ENCODE results near the gene BSN.

Gene BSN

GRCh38 chr3:49607796-49608195 lies 53.5 kb downstream of the BSN start:
- Histone ChIP-seq H3K4me2 (ENCODE audit: low read depth, low read length, poor library complexity, severe bottlenecking) (no peak overlapping the region), H4K20me1 (ENCODE audit: low read depth, low read length) (no peaks in the 10 kb centered on the region), H3K9me2 (replicated peaks; ENCODE audit: insufficient read depth, low read length) (no peaks in the 10 kb centered on the region), H3K9ac (ENCODE audit: low read length) (no peak overlapping the region), H3K4me3 (ENCODE audit: insufficient read depth, low read length, poor library complexity, severe bottlenecking) (no peak overlapping the region), H2AFZ (ENCODE audit: low read depth, low read length, severe bottlenecking) (no peak overlapping the region), H3K79me2 (ENCODE audit: insufficient read depth, low read length) (no peaks in the 10 kb centered on the region), H3K9me3 (ENCODE audit: insufficient read depth, low read length) (no peaks in the 10 kb centered on the region), H3F3A (ENCODE audit: insufficient read depth) (no peaks in the 10 kb centered on the region), H3K27ac (ENCODE audit: low read depth, low read length) (no peak overlapping the region), H3K36me3 (ENCODE audit: low read length) (no peaks in the 10 kb centered on the region), H3K27me3 (ENCODE audit: low read length) (no peaks in the 10 kb centered on the region)
- no peak for TF ChIP-seq CTCF (IDR thresholded peaks at IDR 0.05; ENCODE audit: insufficient read depth, low read length, poor library complexity, severe bottlenecking)
- TF ChIP-seq EZH2phosphoT487 (conservative IDR thresholded peaks at IDR 0.05; ENCODE audit: low read length): no peak

GRCh38 chr3:49609314-49609713 lies 55.0 kb downstream of the BSN start:
- Histone ChIP-seq H3K27ac (ENCODE audit: low read depth, low read length) (no peak overlapping the region), H3F3A (ENCODE audit: insufficient read depth) (no peaks in the 10 kb centered on the region), H3K79me2 (ENCODE audit: insufficient read depth, low read length) (no peaks in the 10 kb centered on the region), H3K9me3 (ENCODE audit: insufficient read depth, low read length) (no peaks in the 10 kb centered on the region), H4K20me1 (ENCODE audit: low read depth, low read length) (no peaks in the 10 kb centered on the region), H3K4me2 (ENCODE audit: low read depth, low read length, poor library complexity, severe bottlenecking) (no peak overlapping the region), H3K36me3 (ENCODE audit: low read length) (no peaks in the 10 kb centered on the region), H2AFZ (ENCODE audit: low read depth, low read length, severe bottlenecking) (no peak overlapping the region), H3K27me3 (ENCODE audit: low read length) (no peaks in the 10 kb centered on the region), H3K9me2 (replicated peaks; ENCODE audit: insufficient read depth, low read length) (no peaks in the 10 kb centered on the region), H3K4me3 (ENCODE audit: insufficient read depth, low read length, poor library complexity, severe bottlenecking) (no peak overlapping the region), H3K9ac (ENCODE audit: low read length) (no peak overlapping the region)
- no peak for TF ChIP-seq EZH2phosphoT487 (conservative IDR thresholded peaks at IDR 0.05; ENCODE audit: low read length)
- TF ChIP-seq CTCF (IDR thresholded peaks at IDR 0.05; ENCODE audit: insufficient read depth, low read length, poor library complexity, severe bottlenecking): no peak

GRCh38 chr3:49609815-49610214 lies 55.5 kb downstream of the BSN start:
- H3K9ac ChIP-seq (ENCODE audit: low read length): no peak overlapping the region
- H3K27ac ChIP-seq (ENCODE audit: low read depth, low read length): no peak overlapping the region
- no peaks in the 10 kb centered on the region for H3K9me2 ChIP-seq (replicated peaks; ENCODE audit: insufficient read depth, low read length)
- no peak overlapping the region for H2AFZ ChIP-seq (ENCODE audit: low read depth, low read length, severe bottlenecking)
- no peaks in the 10 kb centered on the region for H3K9me3 ChIP-seq (ENCODE audit: insufficient read depth, low read length)
- no peak for TF ChIP-seq CTCF (IDR thresholded peaks at IDR 0.05; ENCODE audit: insufficient read depth, low read length, poor library complexity, severe bottlenecking)
- TF ChIP-seq EZH2phosphoT487 (conservative IDR thresholded peaks at IDR 0.05; ENCODE audit: low read length): no peak
- no peak overlapping the region for H3K4me3 ChIP-seq (ENCODE audit: insufficient read depth, low read length, poor library complexity, severe bottlenecking)
- H3K27me3 ChIP-seq (ENCODE audit: low read length): no peaks in the 10 kb centered on the region
- H3K4me2 ChIP-seq (ENCODE audit: low read depth, low read length, poor library complexity, severe bottlenecking): no peak overlapping the region
- no peaks in the 10 kb centered on the region for H3K79me2 ChIP-seq (ENCODE audit: insufficient read depth, low read length)
- H4K20me1 ChIP-seq (ENCODE audit: low read depth, low read length): no peaks in the 10 kb centered on the region
- H3F3A ChIP-seq (ENCODE audit: insufficient read depth): no peaks in the 10 kb centered on the region
- H3K36me3 ChIP-seq (ENCODE audit: low read length): no peaks in the 10 kb centered on the region

Measured in SU-DHL-6 (cell line).